GM18951 (cell line): ENCODE results near the gene SPEG.

ENCODE experiments used
- POLR2A ChIP-seq: IDR thresholded peaks from 4 replicates; pipeline ENCODE4 v1.6.1; 2011; ENCODE audit warnings: mild to moderate bottlenecking; ENCODE audit not compliant: insufficient read length, insufficient read depth; ENCODE audit errors: extremely low read depth
- in situ Hi-C: fragments of 300-500 bp; cut with MboI; formaldehyde crosslinking; loops from one replicate; pipeline ENCODE4 v1.12.0; 2022; ENCODE audit warnings: low sequenced_read_pairs, mixed read lengths, inconsistent platforms; ENCODE audit not compliant: unreplicated experiment

SPEG gene

GRCh38 chr2:219399716-219400478, 34.7 kb upstream of the SPEG start:
- TF ChIP-seq POLR2A, result no peak
- in situ Hi-C loops, result loop anchor here (10.0 kb wide), 1 partner anchor 135 kb away; no protein-coding TSS in a partner anchor

GRCh38 chr2:219400562-219400961, 34.1 kb upstream of the SPEG start:
- in situ Hi-C loops, result loop anchor here (10.0 kb wide), 1 partner anchor 134 kb away; no protein-coding TSS in a partner anchor
- TF ChIP-seq POLR2A, result no peak

- in situ Hi-C loops, result loop anchor here (10.0 kb wide), 1 partner anchor 133 kb away; no protein-coding TSS in a partner anchor
- no peak for TF ChIP-seq POLR2A
Measured at GRCh38 chr2:219401606-219402005, 33.0 kb upstream of the SPEG start.

- no peak for TF ChIP-seq POLR2A
- in situ Hi-C loops, result loop anchor here (10.0 kb wide), 1 partner anchor 132 kb away; no protein-coding TSS in a partner anchor
Measured at GRCh38 chr2:219402665-219403515, 31.8 kb upstream of the SPEG start.

DNA sequence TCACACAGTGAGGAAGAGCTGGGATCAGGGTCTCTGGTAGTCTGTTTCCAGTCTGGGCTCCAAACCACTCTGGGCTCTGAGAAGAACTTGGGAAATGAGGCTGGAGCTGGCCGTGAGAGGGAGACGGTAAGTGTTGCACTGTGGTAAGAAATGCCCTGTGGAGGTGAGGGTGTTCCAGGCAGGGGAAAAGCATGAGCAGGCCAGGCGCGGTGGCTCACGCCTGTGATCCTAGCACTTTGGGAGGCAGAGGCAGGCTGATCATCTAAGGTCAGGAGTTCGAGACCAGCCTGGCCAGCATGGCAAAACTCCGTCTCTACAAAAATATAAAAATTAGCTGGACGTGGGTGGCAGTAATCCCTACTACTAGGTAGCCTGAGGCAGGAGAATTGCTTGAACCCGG, 30.8 kb upstream of the SPEG start:
- TF ChIP-seq POLR2A, result no peak
- in situ Hi-C loops, result loop anchor here (10.0 kb wide), 1 partner anchor 131 kb away; no protein-coding TSS in a partner anchor

DNA sequence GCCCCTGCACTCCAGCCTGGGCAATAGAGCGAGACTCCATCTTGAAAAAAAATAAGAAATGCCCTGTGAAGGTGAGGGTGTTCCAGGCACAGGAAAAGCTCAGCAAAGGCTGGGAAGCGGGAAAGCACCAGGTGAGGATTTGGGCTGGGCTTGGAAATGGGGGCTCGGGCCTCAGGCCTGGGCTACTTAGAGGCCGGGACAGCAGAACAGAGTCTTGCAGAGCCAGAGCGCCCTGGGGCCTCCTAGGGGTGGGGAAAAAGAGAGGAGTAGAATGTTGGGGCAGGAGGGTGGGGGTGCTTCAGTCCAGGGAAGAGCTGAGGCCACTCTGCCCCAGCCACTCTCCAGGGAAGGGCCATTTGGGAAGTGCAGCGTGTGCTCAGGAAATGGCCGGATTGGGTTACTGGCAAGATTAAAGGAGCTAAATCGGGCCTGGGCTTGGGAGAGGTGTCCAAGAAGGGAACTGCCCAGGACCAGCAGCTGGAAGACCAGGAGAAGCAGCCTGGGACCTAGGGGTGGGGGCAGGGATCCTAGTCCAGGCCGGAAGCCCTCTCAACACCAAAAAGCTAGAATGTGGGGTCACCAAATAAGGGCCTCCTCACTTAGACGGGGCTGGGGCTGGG, 30.2 kb upstream of the SPEG start:
- no peak for TF ChIP-seq POLR2A
- in situ Hi-C loops, result loop anchor here (10.0 kb wide), 1 partner anchor 130 kb away; no protein-coding TSS in a partner anchor

GRCh38 chr2:219404954-219405353, 29.7 kb upstream of the SPEG start:
- in situ Hi-C loops, result loop anchor here (10.0 kb wide), 1 partner anchor 130 kb away; no protein-coding TSS in a partner anchor
- TF ChIP-seq POLR2A, result no peak

- in situ Hi-C loops, result loop anchor here (10.0 kb wide), 1 partner anchor 129 kb away; no protein-coding TSS in a partner anchor
- no peak for TF ChIP-seq POLR2A
Measured at GRCh38 chr2:219405451-219405850, 29.2 kb upstream of the SPEG start.

- no peak for TF ChIP-seq POLR2A
- in situ Hi-C loops, result loop anchor here (10.0 kb wide), 1 partner anchor 129 kb away; no protein-coding TSS in a partner anchor
Measured at GRCh38 chr2:219405958-219406860, 28.4 kb upstream of the SPEG start.

GRCh38 chr2:219406861-219407230, 27.8 kb upstream of the SPEG start:
- TF ChIP-seq POLR2A, result no peak
- in situ Hi-C loops, result loop anchor here (10.0 kb wide), 1 partner anchor 128 kb away; no protein-coding TSS in a partner anchor

DNA sequence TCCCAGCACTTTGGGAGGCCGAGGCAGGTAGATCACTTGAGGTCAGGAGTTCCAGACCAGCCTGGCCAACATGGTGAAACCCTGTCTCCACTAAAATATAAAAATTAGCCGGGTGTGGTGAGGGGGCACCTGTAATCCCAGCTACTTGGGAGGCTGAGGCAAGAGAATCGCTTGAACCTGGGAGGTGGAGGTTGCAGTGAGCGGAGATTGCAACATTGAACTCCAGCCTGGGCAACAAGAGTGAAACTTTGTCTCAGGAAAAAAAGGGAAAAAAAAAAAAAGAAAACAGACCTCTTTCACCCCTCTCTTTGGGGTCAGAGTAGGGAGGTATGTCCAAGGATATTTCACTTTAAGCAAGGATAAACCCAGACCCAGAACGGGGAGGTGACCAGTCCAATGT, 27.3 kb upstream of the SPEG start:
- in situ Hi-C loops, result loop anchor here (10.0 kb wide), 1 partner anchor 127 kb away; no protein-coding TSS in a partner anchor

DNA sequence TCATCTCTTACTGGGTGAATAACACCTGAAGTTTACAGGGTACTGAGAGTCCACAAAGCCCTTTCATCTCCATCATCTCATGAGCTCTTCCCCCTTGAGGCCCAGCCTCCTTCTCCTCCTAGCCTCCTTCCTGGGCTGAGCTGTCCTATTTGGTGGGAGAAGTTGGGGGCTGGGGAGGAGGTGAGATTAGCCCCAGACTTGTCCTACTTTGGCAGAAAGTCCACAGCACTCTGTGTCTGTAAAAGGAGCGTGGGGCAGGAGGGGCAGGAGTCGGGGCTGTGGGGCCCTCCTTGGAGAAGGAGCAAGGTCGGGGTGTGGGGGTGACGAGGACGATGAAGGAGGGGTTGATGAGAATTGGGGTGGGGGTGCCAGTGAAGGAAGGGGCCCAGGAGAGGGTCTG, 26.4 kb upstream of the SPEG start:
- in situ Hi-C loops, result loop anchor here (10.0 kb wide), 1 partner anchor 127 kb away; no protein-coding TSS in a partner anchor

More for the DNA sequence above, 26.4 kb upstream of the SPEG start:
- no peak for TF ChIP-seq POLR2A
